GM18511 (cell line): ENCODE results near the gene OR13A1.
"Not testable (repeated sequence)": the region's sequence is repeated elsewhere in the genome, so short reads cannot be mapped to it uniquely, and the experiment has no call there.

ENCODE experiments used
- ATAC-seq: cut with Tn5 transposase; IDR thresholded peaks from one replicate; pipeline ENCODE4 v1.9.1; 2021; ENCODE audit warnings: mild to moderate bottlenecking, moderate library complexity; ENCODE audit not compliant: unreplicated experiment

The OR13A1 gene

DNA sequence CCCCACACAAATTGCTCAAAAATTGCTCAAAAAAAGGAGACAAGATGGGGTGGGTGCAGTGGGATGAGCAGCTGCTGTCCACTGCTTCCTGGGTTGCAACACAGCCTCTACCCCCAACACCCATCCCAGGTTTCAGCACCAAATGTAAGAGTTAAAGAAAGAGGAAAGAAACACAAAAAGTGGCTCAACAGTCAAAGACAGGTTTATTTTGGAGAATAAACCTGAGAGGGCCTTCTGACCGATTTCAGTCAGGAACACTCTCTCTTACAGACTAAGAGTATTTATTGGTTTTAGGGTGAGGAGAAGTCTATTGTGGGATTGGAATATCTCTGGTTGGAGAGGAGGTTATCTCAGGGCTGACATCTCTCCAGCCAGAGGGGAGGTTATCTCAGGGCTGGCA is 28.4 kb downstream of the OR13A1 start:
- no peak for ATAC-seq

DNA sequence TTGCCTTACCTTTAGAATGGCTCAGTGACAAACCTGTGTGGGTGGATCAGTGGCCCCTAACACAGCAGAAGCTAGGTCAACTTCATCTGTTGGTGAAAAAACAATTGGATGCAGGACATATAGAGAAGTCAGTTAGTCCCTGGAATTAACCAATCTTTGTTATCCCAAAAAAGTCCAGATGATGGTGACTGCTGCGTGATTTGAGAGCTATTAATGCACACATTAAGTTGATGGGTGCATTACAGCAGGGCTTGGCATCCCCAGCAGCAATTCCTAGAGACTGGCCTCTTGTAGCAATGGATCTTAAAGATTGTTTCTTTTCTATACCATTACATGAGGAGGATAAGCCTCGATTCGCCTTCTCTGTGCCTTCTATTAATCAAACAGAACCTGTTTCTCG is 33.3 kb downstream of the OR13A1 start:
- ATAC-seq = no peak

DNA sequence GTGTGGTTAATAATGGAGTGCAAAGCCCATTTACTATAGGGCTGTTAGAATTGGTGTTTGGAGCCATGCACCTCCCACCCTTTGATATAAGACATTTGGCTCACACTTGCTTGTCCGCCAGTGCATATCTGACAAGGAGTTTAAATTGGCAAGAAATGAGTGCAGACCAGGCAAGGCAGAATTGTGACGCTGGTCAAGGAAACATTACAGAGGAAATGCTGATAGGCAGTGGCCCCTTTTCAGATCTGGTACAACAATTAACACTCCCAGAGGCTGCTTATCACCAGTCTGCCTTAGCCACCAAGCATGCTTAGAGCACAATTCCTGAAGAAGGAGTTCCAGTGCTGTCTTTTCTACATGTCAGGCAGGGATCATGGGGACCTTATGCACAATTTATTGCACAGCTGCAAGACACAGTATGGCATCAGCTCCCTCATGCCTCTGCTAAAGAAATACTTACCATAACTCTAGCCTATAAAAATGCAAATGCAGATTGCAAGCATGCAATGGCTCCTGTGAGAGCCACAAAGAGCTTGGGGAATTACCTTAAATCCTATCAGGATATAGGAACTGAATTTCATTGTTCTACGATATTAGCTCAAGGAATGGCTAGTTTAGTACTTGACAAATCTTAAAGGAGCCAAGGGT is 35.2 kb downstream of the OR13A1 start:
- no peak for ATAC-seq

DNA sequence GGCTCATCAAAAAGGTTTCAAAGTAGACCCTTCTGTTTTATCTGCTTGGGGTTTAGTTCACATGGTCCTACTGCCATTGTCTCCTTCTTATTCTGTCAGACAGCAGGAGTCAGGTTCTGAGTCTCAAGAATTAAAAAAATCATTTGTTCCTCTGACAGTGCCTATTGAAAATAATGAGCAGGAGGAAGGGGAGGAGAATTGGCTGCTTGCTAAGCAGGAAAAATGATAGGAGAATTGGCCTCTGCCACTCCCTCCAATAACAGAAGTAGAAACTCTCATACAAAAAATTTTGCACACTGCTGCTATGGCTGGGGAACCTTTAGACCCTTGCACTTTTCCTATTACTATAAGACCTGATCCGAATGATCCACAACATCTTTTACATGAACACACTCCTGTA is 35.7 kb downstream of the OR13A1 start:
- ATAC-seq = no peak

DNA sequence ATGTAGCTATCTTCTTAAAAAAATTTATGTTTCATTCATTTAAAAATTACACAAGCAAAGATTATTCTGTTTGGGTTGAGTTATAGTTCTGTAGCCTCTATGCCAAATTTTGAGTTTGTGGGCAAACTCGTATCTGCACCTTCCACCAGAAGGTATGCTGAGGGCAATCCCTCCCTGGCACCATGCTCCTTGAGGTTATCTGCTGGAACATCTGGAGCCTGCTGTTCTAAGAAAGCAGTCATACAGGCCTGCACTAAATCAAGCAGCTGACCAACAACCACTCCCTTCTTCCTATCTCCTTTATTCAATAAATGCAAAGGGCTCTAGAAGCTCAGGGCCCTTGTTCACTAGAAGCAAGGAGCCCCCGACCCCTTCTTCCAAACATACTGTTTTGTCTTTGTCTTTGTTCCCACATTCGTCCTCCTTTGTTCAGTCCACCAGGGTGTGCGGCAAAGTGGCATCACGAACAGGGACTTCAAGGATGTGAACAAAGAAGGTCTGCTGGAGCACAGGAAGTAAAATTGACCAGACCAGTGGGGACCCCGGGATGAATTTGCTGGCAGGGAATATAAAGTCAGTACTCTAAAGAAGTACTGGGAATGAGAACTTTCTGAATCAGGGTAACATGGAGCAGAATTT is 36.4 kb downstream of the OR13A1 start:
- no peak for ATAC-seq

DNA sequence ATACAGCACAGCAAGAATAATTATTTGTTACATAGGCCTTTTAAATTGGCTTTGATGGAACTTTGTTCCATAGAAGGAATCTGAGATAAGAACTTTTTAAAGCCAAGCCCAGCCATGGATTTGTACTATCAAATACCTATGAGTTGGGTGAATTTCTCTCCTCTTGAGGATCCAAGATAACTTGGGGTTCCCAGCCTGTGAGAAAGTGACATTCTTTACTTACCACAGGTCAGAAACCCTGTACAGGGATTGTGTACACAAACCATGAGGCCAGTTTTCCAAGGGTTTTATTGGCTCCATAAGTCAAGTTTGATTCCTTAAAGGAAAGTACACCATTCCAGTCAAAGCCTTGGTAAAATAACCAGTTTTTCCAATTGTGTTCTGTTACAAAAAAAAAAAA is 39.3 kb downstream of the OR13A1 start:
- not testable (repeated sequence) for ATAC-seq

DNA sequence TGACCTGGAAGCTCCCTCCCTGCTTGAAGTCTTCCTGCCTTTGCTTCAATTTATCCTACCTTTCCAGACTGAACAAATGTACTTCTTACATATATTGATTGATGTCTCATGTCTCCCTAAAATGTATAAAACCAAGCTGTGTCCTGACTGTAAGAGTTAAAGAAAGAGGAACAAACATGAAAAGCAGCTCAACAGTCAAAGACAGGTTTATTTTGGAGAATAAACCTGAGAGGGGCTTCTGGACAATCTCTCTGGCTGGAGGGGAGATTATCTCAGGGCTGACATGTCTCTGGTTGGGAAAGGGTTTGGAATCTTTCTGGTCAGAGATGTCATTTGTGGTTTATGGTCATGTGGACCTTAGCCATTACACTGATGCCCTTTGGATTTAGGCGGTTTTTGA is 41.0 kb downstream of the OR13A1 start:
- ATAC-seq = no peak

DNA sequence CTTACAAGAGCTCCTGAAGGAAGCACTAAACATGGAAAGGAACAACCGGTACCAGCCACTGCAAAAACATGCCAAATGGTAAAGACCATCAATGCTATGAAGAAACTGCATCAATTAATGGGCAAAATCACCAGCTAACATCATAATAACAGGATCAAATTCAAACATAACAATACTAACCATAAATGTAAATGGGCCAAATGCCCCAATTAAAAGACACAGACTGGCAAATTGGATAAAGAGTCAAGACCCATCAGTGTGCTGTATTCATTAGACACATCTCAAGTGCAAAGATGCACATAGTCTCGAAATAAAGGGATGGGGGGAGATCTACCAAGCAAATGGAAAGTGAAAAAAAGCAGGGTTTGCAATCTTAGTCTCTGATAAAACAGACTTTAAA is 47.6 kb downstream of the OR13A1 start:
- not testable (repeated sequence) for ATAC-seq

DNA sequence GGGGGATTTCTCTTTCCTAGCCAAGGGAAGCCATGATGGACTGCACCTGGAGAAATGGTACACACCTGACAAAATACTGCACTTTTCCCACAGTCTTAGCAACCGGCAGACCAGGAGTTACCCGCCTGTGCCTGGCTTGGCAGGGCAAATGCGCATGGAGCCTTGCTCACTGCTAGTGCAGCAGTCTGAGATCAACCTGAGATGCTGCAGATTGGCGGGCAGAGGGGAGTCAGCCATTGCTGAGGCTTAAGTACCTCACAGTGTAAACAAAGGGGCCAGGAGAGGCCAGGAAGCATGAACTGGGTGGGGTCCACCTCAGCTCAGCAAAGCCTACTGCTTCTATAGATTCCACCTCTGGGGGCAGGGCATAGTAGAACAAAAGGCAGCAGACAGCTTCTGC is 49.4 kb downstream of the OR13A1 start:
- no peak for ATAC-seq

DNA sequence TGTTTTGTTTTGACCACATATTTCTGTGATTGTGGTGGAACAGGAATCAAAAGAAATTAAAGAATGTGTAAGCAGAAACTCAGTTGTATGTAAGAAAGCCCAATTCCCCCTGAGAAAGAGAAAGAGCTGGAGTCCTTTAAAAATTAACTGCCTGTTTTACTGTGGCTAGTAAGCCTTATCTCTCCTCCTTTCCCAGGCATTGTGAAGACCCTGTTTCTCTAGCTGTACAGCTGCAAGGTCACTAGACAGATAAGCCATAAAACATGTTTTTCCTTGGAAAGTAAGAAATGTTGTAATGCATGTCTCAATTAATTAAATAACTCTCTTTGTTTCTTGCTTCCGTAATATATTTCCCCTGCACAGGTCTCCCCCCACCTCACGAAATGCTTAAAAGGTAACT is 53.5 kb downstream of the OR13A1 start:
- no peak for ATAC-seq

DNA sequence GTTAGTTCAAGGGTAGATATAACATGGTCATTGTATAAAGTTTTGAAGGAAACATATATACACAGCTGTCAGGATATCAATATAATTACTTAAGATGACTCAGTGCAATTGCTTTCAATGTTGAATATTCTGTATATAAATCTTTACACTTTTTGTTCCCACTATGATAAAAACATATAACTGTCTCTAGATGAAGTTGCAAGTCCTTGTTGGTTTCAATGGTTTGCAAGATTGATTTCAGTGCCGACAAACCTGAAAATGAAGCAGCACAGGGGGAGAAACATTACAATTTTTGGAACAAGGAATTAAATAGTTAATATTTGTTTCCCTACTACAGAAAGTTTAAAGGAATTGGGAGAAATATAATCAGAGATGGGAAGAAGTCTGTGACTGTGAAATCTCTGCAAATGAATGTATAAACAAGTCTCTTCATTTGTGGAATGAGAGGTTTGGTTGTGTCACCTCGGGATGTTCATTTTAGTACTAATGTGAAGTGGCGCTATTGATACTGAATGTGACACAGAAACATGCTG is 54.1 kb downstream of the OR13A1 start:
- ATAC-seq = no peak

DNA sequence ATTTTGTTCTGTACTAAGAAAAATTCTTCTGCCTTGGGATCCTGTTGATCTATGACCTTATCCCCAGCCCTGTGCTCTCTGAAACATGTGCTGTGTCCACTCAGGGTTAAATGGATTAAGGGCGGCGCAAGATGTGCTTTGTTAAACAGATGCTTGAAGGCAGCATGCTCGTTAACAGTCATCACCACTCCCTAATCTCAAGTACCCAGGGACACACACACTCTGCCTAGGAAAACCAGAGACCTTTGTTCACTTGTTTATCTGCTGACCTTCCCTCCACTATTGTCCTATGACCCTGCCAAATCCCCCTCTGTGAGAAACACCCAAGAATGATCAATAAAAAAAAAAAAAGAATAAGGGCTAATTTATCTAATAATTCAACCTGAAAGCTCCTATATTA is 54.8 kb downstream of the OR13A1 start:
- ATAC-seq = not testable (repeated sequence)

DNA sequence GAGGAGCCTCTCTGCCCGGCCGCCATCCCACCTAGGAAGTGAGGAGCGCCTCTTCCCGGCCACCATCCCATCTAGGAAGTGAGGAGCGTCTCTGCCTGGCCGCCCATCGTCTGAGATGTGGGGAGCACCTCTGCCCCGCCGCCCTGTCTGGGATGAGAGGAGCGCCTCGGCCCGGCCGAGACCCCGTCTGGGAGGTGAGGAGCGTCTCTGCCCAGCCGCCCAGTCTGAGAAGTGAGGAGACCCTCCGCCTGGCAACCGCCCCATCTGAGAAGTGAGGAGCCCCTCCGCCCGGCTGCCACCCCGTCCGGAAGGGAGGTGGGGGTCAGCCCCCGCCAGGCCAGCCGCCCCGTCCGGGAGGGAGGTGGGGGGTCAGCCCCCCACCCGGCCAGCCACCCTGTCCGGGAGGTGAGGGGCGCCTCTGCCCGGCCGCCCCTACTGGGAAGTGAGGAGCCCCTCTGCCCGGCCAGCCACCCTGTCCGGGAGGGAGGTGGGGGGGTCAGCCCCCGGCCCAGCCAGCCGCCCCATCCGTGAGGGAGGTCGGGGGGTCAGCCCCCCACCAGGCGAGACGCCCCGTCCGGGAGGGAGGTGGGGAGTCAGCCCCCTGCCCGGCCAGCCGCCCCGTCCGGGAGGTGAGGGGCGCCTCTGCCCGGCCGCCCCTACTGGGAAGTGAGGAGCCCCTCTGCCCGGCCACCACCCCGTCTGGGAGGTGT is 55.5 kb downstream of the OR13A1 start:
- ATAC-seq = not testable (repeated sequence)

DNA sequence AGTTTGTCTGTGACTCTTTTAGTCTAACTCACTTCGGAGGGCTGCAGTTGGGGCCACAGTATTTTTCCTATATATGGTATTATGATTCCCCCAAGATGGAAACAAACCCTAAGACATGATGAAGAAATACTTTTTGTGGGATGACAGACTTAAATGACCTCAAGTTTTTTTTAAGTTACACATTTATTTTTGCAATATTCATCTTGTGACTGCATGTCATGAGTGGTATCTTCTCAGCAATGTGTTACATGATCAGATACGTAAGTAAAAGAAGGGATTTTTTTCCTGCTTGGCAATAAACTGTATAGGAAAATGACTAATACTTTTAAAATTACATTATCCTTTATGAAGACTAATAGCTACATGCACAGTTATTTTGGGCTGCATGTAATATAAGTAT is 57.8 kb downstream of the OR13A1 start:
- no peak for ATAC-seq

DNA sequence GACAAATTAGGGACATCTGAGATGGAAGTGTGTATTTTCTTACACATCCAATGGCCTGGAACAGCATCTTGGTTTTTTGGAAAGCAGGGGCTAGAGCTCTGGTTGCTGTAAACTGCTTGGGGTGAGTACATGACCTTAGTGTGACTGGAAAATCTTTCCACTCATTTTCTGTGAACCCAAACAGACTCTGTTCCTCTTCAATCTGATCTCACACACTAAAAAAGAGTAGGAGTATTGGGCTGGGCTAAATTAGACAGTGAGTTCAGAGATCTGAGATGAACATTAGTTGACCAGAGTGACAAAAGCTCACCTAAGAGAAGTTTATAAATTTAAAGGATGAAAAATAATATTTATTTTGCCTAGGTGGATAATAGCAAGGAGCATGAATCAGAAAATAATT is 59.2 kb downstream of the OR13A1 start:
- no peak for ATAC-seq

DNA sequence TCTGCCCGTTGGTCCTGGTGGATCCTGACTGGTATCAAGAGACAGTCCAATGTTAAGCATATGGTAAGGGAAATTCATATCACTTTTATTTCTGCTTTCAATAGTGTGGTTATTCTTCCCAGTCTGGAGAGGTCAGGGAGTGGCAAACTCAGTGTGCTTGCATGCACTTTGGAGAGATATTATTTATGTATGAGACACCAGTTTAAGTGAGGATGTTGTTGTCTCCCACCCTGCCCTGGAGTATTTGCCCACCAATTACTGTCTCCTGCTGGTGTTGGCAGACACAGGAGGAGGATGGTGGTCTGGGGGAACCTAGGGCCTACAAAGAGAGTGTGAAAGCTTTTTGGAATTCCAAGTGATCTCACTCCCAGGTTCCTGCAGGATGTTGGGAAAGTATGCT is 59.7 kb downstream of the OR13A1 start:
- no peak for ATAC-seq

DNA sequence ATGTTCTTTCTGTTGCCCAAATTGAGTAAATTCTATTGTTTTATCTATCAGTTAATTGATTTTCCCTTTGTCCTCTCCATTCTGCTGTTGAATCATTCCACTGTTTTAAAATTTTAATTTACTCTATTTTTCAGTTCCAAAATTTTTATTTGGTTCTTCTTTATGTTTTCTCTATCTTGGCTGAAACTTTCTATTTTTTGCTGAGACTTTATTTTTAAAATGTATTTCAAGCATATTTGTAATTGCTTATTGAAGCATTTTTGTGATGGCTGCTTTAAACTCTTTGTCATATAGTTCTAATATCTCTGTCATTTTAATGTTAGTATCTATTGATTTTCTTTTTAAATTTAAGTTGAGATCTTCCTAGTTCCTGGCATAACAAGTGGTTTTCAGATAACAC is 60.5 kb downstream of the OR13A1 start:
- no peak for ATAC-seq

DNA sequence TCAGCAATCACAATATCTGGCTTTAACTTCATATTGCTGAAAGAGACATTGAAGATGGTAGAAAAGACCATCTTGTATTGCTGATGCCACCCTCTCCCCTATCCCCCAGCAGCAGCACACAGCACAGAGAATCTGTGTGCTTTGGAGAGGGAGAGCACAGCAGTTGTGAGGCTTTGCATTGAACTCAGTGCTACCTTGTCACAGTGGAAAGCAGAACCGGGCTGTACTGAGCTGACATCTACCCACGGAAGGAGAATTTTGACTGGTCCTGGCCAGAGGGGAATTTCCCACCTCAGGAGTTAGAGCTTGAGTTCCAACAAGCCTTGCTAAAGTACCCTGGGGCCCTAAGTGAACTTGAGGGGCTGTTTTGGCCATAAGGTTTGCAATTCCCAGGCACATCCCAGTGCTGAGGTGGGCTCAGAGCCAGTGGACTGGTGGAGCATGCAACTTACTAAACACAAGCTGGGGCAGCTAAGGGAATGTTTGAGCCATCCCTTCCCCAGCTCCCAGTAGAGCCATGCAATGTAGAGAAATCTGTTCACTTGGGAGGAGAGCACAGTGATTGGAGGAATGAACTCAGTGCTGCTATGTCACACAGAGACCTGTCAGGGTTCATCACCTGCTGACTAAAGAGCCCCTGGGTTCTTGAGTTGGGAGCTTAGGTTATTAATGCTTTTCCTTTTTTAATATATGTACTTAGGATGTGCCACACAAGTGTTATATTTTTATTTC is 62.1 kb downstream of the OR13A1 start:
- ATAC-seq = peak; percentile 64
